ENCODE measurements around the gene OR52B2.
A peak's percentile ranks its signal among the peaks of the same experiment; 100 is the strongest.

Gene OR52B2

DNA sequence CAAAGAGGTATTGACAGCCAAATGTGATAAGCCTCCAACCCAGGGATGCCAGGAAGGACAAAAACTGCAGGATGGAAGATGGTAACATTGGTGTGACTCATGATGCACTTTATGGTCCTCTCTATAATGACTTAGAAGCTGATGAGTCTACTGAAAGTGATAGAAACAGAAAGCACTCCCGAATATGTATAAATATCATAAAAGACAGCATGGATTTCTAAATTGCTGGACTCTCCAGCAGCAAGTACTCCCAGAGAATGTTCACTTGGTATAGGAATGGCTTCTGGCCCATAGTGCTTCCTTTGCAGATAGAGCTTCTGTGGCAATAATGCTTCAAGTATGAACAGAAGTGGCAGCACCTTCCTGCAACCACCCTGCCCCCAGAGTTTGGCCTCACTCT is at the start of gene OR52B2:
Gene OR52B2, minus strand, starts transcription at position 101 of the 400 bp plus-strand sequence. Its CDS starts 0 bp downstream, at position 101.
- H3K9ac ChIP-seq, result no peak within 1 kb of the TSS
- no peaks in the 10 kb centered on the region for H3K4me1 ChIP-seq
- no peaks in the 10 kb centered on the region for H3K9me3 ChIP-seq (ENCODE audit: control insufficient read depth, low read length)
- no peaks in the 10 kb centered on the region for H3K79me2 ChIP-seq
- no peak within 1 kb of the TSS for H3K4me3 ChIP-seq (ENCODE audit: low read depth, low read length)
- no peak within 1 kb of the TSS for H2AFZ ChIP-seq
- H3K36me3 ChIP-seq (ENCODE audit: control insufficient read depth, insufficient read depth, low read length), result no peaks in the 10 kb centered on the region
- TF ChIP-seq, protein P1, sequence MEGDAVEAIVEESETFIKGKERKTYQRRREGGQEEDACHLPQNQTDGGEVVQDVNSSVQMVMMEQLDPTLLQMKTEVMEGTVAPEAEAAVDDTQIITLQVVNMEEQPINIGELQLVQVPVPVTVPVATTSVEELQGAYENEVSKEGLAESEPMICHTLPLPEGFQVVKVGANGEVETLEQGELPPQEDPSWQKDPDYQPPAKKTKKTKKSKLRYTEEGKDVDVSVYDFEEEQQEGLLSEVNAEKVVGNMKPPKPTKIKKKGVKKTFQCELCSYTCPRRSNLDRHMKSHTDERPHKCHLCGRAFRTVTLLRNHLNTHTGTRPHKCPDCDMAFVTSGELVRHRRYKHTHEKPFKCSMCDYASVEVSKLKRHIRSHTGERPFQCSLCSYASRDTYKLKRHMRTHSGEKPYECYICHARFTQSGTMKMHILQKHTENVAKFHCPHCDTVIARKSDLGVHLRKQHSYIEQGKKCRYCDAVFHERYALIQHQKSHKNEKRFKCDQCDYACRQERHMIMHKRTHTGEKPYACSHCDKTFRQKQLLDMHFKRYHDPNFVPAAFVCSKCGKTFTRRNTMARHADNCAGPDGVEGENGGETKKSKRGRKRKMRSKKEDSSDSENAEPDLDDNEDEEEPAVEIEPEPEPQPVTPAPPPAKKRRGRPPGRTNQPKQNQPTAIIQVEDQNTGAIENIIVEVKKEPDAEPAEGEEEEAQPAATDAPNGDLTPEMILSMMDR (IDR thresholded peaks at IDR 0.05), result no peak
- no peak within 1 kb of the TSS for H3K27ac ChIP-seq
- H3K4me2 ChIP-seq (ENCODE audit: low read length), result no peak within 1 kb of the TSS
- no peaks in the 10 kb centered on the region for H3K27me3 ChIP-seq (ENCODE audit: control insufficient read depth, insufficient read depth, low read length)

DNA sequence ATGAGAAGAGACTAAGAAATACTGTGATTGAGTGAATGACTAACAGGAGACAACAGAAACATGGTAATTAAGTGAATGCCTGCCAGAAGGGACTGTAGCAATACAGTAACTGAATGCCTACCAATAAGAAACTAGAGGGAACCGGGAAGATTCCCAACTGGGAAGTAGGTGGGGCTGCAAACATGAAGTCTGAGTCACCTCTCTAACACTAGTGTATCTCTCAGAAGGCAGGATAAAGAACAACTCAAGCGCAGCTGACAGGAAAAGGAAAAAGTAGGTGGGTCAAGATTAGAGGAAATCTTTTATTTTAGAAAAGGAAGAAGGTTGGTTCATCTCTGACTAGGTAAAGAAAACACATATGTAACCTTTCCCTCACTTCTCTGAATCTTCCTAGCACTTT is 49.2 kb upstream of the OR52B2 start:
- H3K4me3 ChIP-seq (ENCODE audit: low read depth, low read length), result no peak overlapping the region
- TF ChIP-seq, protein P1 (IDR thresholded peaks at IDR 0.05), result no peak
- peak overlapping the region; percentile 46 for H3K27ac ChIP-seq
- no peak overlapping the region for H2AFZ ChIP-seq
- H3K4me2 ChIP-seq (ENCODE audit: low read length), result no peak overlapping the region
- H3K9me3 ChIP-seq (ENCODE audit: control insufficient read depth, low read length), result no peaks in the 10 kb centered on the region
- H3K9ac ChIP-seq, result no peak overlapping the region
- no peaks in the 10 kb centered on the region for H3K79me2 ChIP-seq
- H3K27me3 ChIP-seq (ENCODE audit: control insufficient read depth, insufficient read depth, low read length), result no peaks in the 10 kb centered on the region
- H3K36me3 ChIP-seq (ENCODE audit: control insufficient read depth, insufficient read depth, low read length), result no peaks in the 10 kb centered on the region
- H3K4me1 ChIP-seq, result no peaks in the 10 kb centered on the region

DNA sequence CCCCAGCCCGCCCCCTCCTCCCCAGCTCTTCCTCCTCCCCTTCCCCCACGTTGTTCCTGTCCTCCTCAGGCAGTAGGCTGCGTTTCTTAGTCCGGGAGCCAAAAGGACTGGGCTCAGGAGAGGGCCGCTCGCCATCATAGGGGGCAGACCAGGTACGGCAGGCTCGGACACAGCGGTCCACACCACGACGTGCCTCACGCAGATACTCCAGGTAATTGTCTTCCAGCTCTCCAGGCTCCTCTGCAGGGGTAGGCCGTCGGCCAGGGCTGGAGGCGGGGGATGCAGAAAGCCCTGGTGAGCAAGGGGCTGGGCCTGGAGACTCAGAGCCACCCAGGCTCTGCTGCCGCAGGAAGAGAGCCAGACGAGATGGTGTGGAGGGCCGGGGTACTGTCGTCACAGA is 47.6 kb upstream of the OR52B2 start:
- Histone ChIP-seq H2AFZ (no peak overlapping the region), H3K9ac (no peak overlapping the region), H3K36me3 (ENCODE audit: control insufficient read depth, insufficient read depth, low read length) (no peaks in the 10 kb centered on the region), H3K79me2 (no peaks in the 10 kb centered on the region), H3K9me3 (ENCODE audit: control insufficient read depth, low read length) (no peaks in the 10 kb centered on the region), H3K4me3 (ENCODE audit: low read depth, low read length) (no peak overlapping the region), H3K27me3 (ENCODE audit: control insufficient read depth, insufficient read depth, low read length) (no peaks in the 10 kb centered on the region), H3K4me1 (no peaks in the 10 kb centered on the region), H3K4me2 (ENCODE audit: low read length) (no peak overlapping the region), H3K27ac (no peak overlapping the region)
- TF ChIP-seq, protein P1 (IDR thresholded peaks at IDR 0.05), result no peak

DNA sequence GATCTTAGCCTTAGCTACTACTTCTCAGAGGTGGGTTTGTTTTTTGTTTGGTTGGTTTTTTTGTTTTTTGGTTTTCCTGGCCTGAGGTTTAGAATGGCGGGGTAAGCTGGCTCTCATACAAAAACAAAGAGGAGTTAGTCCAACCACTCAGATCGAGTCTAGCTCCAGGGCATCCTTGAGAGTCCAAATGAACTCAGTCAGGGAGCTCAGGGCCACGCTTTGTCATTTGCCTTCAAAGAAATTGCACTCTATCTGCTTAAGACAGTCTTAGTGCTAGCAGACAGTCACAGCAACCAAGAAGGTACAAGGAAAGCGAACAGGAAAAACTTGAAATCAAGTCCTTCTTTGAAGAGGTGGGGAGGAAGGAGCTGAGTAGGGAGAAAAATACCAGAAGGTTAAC is 46.4 kb upstream of the OR52B2 start:
- H3K27ac ChIP-seq, result no peak overlapping the region
- H3K9ac ChIP-seq, result no peak overlapping the region
- no peaks in the 10 kb centered on the region for H3K36me3 ChIP-seq (ENCODE audit: control insufficient read depth, insufficient read depth, low read length)
- H3K4me2 ChIP-seq (ENCODE audit: low read length), result no peak overlapping the region
- H3K9me3 ChIP-seq (ENCODE audit: control insufficient read depth, low read length), result no peaks in the 10 kb centered on the region
- H3K79me2 ChIP-seq, result no peaks in the 10 kb centered on the region
- no peaks in the 10 kb centered on the region for H3K27me3 ChIP-seq (ENCODE audit: control insufficient read depth, insufficient read depth, low read length)
- H3K4me1 ChIP-seq, result no peaks in the 10 kb centered on the region
- TF ChIP-seq, protein P1 (IDR thresholded peaks at IDR 0.05), result no peak
- H2AFZ ChIP-seq, result no peak overlapping the region
- no peak overlapping the region for H3K4me3 ChIP-seq (ENCODE audit: low read depth, low read length)

DNA sequence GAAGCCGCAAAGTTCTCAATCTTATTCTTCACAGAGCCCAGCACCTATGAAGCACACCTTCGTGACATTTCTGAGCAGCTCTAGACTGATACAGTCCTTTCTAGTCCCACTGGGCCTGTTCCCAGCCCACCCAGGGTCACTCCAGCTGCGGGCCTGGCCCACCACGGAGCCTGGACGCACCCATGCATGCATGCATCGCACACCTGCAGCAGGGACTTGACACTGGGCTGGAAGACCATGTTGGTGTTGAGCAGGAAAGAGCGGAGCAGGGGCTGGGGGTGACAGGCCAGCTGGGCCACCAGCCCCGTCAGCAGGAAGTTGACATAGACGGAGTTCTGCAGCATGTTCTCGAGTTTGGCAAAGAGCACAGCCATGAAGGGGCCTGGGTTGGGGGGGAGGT is 44.4 kb upstream of the OR52B2 start:
- Histone ChIP-seq H2AFZ (no peak overlapping the region), H3K27me3 (ENCODE audit: control insufficient read depth, insufficient read depth, low read length) (no peaks in the 10 kb centered on the region), H3K4me3 (ENCODE audit: low read depth, low read length) (no peak overlapping the region), H3K4me1 (no peaks in the 10 kb centered on the region), H3K4me2 (ENCODE audit: low read length) (no peak overlapping the region), H3K27ac (no peak overlapping the region), H3K9ac (no peak overlapping the region), H3K36me3 (ENCODE audit: control insufficient read depth, insufficient read depth, low read length) (no peaks in the 10 kb centered on the region), H3K79me2 (no peaks in the 10 kb centered on the region), H3K9me3 (ENCODE audit: control insufficient read depth, low read length) (no peaks in the 10 kb centered on the region)
- TF ChIP-seq, protein P1 (IDR thresholded peaks at IDR 0.05), result no peak

Data from parathyroid adenoma (tissue), 2 donors.